ENCODE measurements around the gene CFI.

CFI gene

GRCh38 chr4:109730619-109731545, 70.9 kb downstream of the CFI start:
- no peak for DNase-seq (ENCODE audit: low spot score)

GRCh38 chr4:109729718-109730618, 71.8 kb downstream of the CFI start, which contains the start of gene PLA2G12A:
Gene PLA2G12A, minus strand, starts transcription at chr4:109730070. Its CDS starts 261 bp downstream, at chr4:109729809.
- DNase-seq (ENCODE audit: low spot score) = peak; percentile 76

DNA sequence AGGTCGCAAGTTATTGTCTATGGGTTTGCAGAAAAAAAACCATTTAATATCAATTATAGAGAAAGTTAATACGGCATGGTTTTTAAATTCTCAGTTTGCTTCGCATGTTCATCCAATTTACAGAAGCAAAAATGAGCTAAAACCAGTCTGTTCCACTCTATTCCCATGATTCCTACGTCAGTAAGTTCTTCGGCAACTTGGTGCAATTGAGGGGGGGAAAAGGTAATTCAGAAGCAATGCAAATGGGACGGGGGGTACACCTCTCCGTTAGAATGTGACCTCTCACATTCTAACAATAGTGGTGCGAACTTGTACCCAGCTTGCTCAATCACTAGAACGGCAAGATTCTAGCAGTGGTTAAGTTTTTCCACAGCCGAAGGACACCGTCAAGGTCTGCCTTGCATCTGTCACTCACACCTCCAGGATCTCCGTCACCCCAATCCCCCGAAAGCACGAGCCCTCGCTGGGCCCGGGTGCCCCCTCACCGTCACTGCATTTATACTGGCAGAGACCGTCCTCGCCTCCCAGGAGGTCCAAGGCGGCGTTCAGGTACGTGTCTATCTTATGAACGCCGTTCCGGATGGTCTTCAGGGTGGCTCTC, 72.6 kb downstream of the CFI start:
- no peak for DNase-seq (ENCODE audit: low spot score)

GRCh38 chr4:109728385-109728784, 73.4 kb downstream of the CFI start:
- no peak for DNase-seq (ENCODE audit: low spot score)

DNA sequence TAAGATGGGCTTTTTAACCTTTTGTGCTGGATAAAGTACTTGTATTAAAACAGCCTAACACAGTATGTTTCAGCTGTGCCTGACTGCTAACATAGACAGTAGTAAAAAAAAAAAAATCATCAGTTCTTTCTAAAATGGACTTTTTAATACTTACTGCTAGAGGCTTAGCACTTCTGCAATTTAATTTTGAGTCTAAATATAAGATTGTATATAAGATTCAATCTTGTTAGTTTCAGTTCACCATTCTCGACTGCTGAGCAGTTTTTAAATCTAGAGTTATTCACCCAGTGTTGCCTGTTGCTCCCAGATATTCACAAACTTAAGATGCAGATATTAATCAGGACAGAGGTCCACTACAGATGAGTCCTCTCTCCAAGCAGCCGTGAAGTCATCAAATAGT, 78.7 kb downstream of the CFI start:
- DNase-seq (ENCODE audit: low spot score) = no peak

GRCh38 chr4:109722357-109722756, 79.4 kb downstream of the CFI start:
- DNase-seq (ENCODE audit: low spot score) = no peak

- DNase-seq (ENCODE audit: low spot score) = no peak
Observed at GRCh38 chr4:109721033-109721432, 80.8 kb downstream of the CFI start.

- DNase-seq (ENCODE audit: low spot score) = no peak
Observed at GRCh38 chr4:109719604-109720003, 82.2 kb downstream of the CFI start.

- no peak for DNase-seq (ENCODE audit: low spot score)
Observed at GRCh38 chr4:109718759-109719158, 83.0 kb downstream of the CFI start.

- DNase-seq (ENCODE audit: low spot score) = no peak
Observed at GRCh38 chr4:109713500-109713899, 88.3 kb downstream of the CFI start.

DNA sequence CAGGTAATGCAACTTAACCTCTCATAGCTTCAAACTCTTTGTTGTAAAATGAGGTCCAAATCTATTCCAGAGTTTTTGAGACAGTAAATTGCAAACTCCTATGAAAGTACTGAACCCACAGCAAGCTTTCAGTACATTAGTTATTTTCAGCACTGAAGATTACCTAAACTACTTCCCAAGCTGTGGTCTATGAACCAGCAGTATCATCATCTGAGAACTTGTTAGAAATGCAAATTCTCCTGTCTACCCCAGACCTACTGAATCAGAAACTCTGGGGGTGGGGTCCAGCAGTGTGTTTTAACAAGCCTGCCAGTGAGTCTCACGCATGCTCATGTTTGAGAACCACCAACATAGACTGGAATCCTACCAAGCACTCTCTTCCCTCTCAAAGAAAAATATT, 92.8 kb downstream of the CFI start:
- DNase-seq (ENCODE audit: low spot score) = no peak

- no peak for DNase-seq (ENCODE audit: low spot score)
Observed at GRCh38 chr4:109708435-109708834, 93.4 kb downstream of the CFI start.

- no peak for DNase-seq (ENCODE audit: low spot score)
Observed at GRCh38 chr4:109703664-109704361, 98.0 kb downstream of the CFI start.

DNA sequence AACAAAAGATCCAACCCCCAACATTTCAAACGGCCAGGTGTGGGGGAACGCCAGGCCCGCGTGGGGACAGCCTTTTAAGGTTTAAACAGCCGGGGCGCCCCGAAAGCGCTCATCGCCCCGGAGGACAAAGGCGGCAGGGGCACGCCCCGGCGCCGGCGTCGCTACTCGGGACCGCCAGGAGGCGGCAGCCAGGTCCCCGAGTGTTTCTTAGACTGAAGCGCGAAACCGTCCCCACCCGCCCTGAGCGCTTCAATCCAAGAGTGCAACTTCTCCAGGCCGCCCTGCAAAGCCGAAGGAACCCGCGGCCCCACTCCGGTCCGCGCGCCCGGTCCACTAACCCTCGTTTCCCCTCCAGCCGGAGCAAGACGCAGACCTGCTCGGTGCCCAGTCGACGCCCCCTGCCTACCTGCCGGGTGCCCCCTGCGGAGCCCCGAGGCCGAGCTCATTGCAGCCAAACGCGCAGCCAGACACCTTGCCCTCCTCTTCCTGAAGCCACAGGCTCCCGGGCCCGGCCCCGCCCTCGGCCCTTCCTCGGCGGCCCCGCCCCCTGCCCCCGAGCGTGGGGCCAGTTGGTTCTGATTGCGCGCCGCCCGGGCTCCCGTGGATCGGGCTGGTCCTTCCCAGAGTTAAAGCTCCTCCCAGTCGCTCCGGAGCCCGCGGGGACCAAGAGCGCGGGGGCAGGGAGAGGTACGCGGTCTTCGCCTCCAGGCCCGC, 98.7 kb downstream of the CFI start, which contains the start of gene CASP6:
Gene CASP6, minus strand, starts transcription at position 496 of the 714 bp plus-strand sequence. Its CDS starts 50 bp downstream, at position 446.
- peak; percentile 56 for DNase-seq (ENCODE audit: low spot score)

- no peak for DNase-seq (ENCODE audit: low spot score)
Observed at GRCh38 chr4:109701566-109702410, 100.0 kb downstream of the CFI start.

GRCh38 chr4:109699553-109700225, 102.1 kb downstream of the CFI start:
- DNase-seq (ENCODE audit: low spot score) = no peak

DNA sequence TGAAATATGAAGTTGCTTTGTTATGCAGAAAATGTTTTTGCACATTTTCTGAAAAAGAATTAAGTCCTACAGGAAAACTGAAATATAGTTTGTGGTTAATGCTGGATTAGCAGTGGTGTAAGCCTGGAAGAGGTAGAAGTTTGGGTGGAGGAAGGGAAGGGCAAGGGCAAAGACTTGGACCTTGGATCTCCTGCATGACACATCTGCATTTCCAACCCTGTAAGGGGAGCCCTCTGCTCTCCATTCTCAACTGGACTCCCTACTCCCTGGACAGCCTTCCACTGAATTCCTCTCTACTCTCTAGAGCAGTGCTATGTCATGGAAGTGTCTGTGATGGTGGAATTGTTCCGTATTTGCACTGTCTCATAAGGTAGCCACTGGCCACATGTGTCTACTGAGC, 103.1 kb downstream of the CFI start:
- DNase-seq (ENCODE audit: low spot score) = no peak

DNA sequence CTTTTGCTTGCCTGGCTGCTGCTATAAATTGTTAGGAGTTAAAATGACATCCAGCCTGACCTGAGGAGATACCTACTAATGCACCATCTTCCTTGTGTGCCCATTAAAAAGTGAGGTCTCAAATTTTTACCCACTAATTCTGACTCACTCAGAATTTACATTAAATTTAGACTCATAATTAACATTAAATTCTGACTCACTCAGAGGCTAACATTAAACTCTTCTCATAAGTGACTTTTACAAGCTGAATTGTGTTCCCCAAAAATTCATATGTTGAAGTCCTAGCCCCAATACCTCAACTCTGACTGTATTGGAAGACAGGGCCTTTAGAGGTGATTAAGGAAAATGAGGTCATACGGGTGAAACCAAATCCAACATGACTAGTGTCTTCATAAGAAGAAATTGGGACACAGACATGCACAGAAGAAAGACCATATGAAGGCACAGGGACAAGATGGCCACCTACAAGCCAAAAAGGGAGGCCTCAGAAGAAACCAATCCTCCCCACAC, 110.3 kb downstream of the CFI start:
- no peak for DNase-seq (ENCODE audit: low spot score)

Data from COLO829 (cell line).